NCI-H2107 (cell line): Measurements from ENCODE around the gene ZFYVE21.

Source experiments
- DNase-seq: peaks from one replicate; lab custom pipeline; 2025; lab: John Stamatoyannopoulos, UW

Gene ZFYVE21

DNA sequence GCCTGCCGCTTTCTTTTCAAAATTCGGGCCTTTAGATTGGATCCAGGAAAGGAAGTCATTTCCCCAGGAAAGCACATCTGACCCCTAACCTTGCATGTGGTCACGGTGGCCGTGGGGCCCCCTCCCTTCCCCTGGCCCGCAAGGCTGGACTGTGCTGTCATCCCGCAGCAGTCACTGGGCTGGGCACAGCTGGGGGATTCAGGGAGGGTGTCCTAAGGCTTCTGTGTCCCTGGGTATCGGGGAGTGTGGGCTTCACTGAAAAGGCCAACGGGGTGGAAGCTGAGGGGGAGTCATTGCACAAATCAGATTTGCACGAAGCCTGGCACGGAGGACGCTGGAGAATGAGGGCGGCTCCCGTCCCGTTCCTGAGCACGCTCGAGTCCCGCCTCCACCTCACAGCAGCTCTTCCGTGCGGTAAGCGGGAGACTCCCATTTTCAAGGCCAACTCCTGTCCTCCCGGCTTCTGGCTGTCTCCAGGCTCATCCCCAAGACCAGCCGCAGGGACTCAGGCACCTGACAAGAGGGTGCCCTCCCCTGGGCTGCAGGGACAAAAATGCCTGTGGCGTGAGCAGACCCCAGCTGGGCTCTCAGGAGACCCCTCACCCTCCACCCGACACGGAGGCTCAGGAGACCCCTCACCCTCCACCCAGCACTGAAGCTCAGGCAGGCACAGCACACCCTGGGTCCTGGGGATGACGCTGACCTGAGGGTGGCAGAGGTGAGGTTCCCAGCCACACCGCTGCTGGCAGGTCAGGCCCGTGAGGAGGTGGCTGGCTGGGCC is 9.9 kb upstream of the ZFYVE21 start:
- no peak for DNase-seq

DNA sequence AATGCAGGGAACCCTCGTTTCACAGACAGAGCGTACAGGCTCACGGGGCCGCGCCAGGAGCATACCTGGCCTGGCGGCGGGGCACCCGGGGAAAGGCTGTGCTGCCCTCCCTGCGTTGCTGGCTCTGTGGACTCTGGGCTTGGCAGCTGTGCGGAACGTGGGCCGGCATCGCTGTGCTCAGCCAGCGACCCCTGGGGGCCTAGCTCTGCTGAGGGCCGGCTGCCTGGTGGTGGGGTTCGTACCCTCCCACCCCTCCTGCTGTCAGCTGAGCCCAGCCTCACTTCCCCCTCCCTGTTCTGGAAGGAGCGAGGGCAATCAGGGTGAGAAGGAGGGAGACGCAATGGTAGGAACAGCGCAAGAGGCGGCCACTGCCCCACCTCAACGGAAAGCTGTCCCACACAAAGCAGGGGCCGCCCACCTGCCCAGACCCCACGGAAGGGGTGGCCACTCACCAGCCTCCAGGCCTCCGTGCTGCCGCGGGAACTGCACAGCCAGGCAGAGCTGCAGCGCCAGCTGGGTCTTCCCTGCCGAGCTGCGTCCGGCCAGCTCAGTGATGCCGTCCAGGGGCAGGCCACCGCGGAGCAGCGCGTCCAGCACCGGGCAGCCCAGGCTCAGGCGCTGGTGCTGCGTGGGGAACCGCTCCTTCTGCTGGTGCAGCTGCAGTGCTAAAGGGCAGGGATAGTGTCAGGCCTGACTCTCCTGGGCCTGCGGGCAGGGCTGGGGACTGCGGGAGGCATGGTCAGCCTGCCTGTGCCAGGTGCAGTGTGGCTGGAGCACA is 8.9 kb upstream of the ZFYVE21 start:
- no peak for DNase-seq

DNA sequence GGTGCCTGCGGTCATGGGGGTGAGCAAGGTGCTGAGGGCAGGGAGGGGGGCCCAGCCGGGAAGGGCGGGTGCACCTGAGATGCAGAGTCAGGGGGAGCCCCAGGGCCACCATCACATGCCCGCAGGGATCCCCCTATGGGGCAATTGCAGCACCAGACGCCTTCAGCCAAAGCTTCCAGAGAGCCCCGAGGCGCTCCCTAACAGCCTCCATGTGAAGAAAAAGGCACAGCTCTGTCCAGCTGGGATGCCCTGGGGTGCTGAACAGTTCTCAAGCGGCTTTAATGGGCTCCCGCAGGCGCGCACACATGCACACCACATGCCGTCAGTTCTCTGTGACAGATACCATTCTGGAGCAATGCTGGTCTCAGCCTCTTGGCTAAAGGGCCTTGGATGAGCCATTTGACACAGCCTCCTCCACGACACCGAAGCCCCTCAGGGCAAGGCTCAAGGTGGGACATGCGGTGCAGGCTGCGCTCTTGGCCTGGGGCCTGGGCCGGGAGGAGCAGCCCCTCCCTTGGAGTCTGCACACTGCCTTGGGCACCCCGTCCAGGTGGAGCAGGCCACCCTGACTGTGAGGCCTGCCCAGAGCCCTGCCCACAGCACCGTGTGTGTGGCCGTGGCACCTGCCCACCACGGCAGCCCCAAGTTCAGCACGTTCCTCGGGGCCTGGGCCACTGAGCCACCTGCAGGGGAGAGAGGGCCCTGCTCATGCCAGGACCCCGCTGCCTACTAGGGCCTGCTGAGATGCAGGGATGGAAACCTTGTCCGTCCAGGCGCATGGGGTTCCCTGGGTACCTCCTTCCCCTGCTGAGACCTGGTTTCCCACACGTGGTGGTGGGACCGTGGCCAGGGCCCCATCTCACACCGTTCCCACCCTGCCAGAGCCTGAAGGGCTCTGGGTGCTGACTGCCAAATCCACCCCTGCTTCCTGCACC is 8.0 kb upstream of the ZFYVE21 start:
- DNase-seq, result no peak

DNA sequence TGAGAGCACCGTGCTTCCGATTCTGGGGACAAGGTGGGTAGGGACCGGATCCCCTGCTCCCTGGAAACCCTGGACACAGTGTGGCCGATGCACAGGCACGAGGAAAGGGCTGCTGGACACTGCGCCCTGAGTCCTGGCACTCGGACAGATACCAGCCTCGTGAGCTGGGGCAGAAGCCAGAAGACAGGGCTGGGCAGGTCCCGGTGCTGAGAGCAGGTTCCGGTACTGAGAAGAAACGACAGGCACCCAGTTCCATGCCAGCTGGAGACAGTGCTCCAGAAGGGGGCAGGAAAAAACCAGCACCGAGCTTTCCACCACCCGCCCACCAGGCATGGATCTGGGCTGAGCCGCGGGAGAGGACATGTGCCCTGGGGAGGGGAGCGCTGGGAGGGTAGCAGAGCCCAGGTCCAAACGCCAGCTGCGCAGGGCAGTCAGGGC is 6.8 kb upstream of the ZFYVE21 start:
- DNase-seq, result no peak

DNA sequence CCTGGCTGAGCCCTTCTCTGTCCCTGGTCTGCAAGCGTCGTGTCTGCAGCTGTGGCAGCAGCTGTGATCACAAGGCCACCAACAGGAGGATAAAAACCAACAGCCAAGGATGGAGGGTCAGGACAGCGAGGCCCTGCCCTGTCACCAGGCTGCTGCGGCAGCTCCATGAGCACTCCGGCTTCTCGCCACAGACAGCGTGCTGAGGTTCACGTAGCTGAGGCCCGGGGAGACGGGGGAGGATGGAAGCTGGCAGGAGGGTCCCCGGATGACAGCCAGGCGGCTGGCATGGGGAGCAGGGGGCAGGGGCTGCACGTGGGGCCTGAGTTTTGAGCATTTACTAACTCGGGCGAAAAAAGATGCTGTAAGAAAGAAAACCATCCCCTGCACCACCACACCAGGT is 5.8 kb upstream of the ZFYVE21 start:
- DNase-seq, result no peak

DNA sequence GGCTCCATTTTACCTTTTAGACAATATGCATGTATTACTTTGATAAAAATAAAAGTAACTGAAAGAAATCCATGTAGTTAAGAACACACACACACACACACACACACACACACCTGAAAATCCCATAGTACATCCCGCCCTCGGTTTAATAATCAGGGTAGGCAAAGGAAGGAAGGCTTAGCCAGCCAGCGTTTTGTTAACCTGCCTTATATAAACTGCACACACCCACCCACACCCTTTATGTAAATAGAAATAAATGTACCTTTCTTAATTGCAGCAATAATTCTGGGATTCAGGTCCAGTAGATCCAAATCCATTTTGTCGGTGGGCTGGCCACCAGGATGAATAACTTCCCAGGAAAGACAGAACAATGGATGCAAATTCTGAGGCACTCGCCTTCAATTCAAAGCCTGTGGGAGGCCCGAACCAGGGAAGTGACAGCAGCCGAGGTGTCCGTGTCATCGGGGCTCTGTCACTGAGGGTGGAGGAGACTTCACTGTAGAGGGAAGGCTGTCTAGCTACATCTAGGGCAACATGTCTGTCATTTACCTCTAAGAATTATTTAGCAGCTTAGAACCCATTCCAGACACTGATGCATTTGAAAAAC is 4.7 kb upstream of the ZFYVE21 start:
- no peak for DNase-seq

DNA sequence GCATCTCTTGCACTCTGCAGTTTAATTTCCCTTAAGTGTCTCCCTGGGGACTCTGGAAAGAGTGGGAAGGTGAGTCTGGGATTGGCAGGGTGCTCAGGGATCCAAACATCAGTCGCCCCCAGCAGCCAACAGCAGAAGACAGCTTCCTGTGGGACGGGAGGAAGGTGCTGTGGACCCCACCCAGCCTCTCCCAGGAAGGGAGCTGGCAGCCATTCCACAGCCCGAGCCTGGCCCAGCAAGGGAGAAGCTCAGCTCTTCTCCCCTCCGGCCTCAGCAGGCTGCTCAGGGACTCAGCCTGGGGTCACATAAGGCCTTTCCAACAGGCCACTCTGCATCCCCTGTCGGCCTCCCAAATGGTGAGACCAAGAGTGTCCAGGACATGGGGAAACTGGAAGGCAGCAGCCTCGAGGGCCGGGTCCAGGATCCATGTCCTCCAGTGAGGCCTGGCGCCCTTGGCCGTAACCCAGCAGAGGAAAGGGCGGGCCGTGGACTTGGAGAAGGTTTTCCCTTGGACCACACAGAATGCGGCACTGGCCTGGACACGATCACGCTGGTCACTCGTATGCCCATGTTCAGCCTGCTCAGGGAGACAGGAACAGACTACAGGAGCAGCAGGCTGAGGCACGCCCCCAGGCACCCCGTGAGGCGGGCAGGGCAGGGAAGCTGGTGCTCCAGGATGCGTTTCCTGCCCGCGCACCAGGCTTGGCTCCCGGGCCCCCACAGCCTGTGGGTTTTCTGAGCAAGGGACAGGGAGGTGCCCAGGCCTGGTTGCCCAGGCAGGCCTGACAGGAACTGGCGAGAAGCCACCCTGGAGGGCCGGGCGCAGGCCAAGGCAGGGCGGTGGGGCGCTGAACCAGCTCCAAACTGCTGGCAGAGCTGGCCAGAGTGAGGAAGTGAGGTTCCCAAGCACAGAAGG is 3.8 kb upstream of the ZFYVE21 start:
- no peak for DNase-seq

DNA sequence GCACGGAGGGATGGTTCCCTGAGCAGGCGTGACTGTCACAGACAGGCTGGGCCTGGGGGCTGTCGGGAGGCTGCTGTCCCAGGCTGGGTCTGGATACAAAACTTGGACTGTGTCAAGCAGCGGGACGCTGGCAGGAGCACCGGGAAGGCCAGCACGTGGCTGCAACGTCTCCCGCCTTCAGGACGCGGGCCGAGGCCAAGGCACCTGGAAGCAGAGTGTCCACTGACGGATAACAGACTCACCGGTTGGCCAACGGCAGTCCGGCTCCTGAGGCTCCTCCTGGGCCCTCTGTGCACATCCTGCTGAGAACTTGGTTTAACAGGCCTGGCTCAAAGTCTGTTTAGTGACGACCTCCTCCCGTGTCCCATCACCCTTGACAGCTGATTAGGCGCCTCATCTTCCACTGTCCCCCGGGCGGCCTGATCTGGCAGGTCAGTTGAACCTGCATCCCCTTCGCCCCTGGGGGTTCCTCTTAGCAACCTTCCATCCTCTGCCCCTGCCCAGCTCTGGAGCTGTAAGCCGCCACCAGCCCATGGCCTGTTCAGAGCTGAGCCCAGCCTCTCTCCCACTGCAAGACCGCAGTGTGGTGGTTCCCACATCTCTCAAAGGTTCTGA is 2.9 kb upstream of the ZFYVE21 start:
- no peak for DNase-seq

DNA sequence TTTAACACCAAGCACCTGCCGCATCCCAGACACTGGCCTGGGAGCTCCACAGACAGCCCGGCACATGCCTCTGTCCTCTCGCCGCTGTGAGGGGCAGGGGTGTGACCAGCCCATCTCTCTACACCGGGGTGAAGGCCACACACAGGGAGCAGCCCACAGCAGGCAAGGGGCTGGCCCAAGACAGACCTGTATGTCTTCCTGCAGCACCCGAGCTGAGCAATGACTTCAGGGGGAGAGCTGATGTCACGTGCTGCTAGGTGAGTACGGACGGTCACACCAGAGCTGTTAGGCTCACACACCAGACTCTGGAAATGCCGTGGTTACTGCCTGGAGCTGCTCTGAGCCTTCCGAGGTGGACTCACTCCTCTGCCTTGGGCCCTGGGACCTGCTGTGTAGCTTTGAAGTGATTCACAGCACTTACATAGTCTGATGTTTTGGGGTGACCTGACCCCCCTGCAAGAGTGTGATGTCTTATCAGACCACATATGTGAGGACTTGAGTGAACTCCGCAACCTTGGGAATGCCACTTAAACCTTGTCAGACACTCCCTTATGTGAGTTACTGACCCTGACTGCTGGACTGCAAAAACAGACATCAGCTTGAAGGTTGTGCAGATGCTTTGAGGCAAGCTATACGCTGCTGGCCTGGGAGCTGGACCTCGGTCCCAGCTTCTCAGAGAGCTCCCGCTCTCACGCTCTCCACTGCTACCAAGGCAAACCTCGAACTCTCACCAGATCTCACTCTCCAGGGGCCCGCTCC is 2.1 kb upstream of the ZFYVE21 start:
- DNase-seq, result no peak

DNA sequence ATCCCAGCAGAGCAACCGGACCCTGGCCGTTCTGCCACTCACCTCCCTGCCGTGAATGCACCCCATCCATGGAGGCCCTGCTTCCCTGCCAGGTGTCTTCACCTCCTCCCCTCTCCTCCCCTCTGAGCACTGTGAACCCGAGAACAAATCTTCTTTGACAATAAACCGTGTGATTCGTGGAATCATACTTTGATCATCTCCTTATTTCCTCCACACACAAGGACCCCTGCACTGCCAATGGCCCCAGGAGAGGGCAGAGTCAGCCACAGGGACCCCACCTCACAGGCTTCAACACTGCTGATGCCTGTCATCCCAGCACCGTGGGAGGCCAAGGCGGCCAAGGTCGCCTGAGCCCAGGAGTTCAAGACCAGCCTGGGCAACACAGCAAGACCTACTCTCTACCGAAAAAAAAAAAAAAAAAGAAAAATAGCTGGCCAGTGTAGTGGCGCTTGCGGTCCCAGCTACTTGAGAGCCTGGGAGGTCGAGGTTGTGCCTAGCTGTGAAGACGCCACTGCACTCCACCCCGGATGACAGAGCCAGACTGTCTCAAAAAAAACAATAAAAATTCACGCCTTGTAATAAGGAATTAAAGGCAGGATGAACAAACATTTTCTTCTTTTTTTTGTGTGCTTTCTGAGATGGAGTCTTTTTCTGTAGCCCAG is 1.4 kb upstream of the ZFYVE21 start:
- no peak for DNase-seq

DNA sequence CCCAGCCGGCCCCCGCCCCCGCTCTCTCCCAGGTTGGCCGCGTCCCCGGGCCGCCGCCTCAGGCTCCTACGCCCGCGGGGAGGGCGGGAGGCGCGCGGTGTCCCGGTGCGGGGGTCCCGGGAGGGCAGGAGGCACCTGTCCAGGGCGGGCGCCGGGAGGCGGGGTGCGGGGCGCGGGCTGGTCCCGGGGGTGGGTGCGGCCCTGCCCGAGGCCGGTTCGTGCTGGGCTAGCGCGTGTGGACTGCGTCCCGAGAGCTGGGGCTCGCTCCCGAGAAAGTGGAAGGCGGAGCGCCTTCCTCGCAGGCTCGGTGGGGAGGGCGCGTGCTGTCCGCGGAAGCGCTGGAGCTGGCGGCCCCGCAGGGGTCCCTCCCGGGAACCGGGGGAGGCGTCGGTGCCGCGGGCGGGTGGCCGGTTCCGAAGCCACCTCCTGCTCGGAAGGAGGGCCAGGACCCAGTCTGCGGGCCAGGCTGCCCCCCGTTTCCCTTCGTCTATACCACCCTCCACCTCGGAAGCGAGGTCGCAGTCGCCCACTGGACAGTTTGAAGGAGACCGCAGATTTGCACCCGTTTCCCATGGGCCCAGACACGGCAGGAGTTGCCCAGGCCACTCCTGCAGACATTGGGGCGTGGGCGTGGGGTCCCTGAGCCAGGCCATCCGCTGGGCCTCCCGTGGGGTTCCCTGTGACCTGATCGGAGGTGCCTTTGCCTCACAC is 636 bp downstream of the ZFYVE21 start:
- DNase-seq, result no peak

DNA sequence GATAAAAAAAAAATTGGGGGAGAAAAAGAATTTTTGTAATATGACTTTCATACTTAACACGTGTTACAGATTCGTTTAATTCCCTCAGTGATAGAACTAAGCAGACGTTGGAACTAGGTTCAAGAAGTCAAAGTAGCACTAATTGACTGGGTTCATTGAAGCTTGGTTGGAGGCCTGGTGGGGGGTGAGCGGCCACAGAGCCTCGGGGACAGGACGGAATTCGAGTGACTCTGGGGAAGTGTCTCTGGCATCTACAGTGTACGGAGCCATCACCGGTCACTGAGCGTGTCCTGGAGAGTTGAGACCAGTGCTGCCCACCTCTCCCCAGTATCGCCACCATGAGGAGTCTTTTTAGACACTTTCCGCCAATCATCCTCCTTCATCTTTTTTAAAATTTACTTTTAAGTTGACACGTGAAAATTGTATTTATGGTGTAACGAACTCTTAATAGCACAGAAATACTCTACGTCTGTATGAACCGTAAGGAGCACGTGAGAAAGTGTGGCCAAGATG is 1.3 kb downstream of the ZFYVE21 start:
- no peak for DNase-seq

DNA sequence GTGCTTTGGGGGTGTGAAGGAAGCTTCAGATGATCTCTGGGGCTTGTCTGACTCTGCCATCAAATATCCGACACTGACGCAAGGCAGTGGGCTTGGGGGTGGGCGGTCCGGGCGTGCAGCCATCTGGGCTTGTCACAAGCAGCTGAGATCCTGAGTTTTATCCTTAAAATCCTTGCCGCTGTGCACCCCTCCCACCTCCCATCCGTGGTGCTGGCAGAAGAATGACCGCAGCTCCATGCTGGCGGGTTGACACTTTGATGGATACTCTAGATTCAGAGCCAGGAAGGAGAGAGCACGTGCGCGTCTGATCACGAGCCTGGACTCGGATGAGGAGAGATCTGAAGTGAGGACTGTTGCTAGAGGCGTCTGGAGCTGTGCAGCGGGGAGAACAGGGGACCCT is 3.0 kb downstream of the ZFYVE21 start:
- DNase-seq, result no peak

DNA sequence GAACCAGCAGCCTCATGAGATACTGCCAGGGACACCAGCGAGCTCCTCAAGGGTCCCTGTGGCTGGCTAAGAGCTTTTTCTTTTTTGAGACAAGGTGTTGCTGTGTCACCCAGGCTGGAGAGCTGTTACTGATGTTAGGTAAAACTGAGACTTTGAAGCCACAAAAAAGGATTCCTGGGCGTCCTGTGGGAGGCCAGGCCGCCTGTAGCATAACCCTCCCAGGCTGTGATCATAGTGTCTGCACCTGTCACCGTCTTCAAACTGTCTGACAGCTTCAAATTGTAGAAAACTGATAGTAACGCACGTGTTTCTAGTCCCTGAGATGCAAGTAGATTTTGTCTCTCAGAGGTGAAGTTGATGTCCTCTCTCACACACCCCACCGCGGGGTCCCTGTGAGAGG is 4.1 kb downstream of the ZFYVE21 start:
- no peak for DNase-seq

DNA sequence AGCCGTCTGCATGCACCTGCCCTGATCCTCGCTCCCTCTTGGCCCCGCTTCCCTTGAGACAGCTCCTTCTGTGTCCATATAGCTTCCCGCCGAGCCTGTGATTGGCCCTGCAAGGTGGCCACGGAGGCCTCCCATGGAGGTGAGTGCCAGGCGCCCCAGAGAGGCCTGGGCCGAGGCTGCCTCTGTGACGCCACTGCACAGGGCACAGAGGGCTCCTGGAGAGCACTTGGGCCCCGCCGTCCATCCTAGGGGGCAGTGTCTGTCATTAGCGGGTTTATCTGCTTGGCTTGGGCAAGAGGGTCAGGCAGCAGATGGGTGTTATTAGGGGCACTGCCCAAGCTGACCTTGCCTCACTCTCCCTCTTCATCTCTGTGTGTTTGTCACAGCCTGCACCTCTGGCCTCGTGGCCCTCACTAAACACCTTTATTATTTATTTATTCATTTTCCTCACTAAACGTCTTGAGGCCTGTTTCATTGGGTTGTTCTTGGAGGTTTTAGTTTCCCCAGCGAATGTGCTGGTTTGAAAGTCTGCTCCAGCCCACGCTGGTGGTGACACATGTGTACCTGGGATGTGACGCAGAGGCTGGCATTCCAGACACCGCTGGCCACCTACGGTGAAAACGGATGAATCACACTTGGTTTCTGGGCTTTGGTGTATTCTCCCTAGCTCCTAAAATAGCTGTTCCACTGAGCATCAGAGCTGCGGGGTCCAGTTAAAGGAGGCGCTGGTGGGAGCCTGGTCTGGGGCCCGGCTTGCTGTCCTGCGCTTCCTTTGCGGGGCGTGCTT is 5.9 kb downstream of the ZFYVE21 start:
- DNase-seq, result no peak

DNA sequence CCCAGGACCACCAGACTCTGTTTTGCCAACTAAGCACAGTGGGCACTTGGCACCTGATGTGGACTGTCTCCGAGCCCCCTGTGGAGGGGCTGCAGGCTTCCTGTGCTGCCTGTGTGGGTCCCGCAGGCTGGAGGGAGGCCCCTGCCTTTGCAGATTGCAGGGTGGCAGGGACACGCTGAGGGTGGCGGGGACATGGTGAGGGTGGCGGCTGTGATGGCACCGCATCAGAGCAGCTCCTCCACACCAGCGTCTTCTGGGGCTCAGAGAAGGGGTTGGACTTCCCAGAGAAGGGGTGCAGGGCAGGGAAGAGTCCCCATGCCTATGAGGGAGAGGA is 8.1 kb downstream of the ZFYVE21 start:
- no peak for DNase-seq

DNA sequence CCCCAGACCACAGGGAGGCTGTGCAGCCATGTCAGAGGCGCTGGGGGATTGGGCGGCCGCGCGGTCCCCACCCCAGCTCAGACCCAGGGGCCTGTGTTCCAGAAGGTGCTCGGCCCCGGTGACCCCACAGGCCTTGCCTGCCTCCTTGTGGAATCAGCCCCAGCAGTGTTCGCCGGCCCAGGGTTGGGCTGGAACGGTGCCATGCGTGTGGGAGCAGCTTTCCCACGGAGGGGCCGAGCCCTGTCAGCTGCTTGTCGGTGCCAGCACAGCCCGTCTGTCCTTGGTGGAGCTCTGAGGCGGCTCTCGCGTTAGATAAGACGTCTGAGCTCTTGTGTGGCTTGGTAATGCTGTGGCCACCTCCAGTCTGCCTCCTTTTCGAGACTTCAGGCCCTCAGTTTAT is 8.5 kb downstream of the ZFYVE21 start:
- DNase-seq, result no peak
